Epithelial cell of proximal tubule (primary cell): ENCODE measurements around the gene AGBL4. TPM values are rescaled to one million over a fixed set of nuclear protein-coding genes. Genes with fewer than 3 reads are reported as not detected.

ENCODE experiments used
- DNase-seq: peaks from one replicate; pipeline ENCODE4 v3.0.0-alpha.2; 2011; ENCODE audit warnings: low read depth
- H3K4me3 ChIP-seq: 2 replicates; pipeline ENCODE4 v1.5.1; 2011; ENCODE audit warnings: low read depth, mild to moderate bottlenecking, low read length
- CTCF ChIP-seq: conservative IDR thresholded peaks from 2 replicates; pipeline ENCODE4 v1.5.1; 2012; ENCODE audit warnings: low read depth, mild to moderate bottlenecking, low read length
- total RNA-seq: library from RNA; depleted of rRNA; stranded (reverse); fragments of >200 nt; gene quantifications from 2 replicates; pipeline ENCODE4 v1.2.3, GENCODE V29; 2015

AGBL4 gene
- total RNA-seq, 1 donor from 2014 or later = not detected

- H3K4me3 ChIP-seq = no peak overlapping the region
- TF ChIP-seq CTCF = no peak
- no peak for DNase-seq
Measured at GRCh38 chr1:49085079-49085478, 938.7 kb downstream of the AGBL4 start.

- H3K4me3 ChIP-seq = no peak overlapping the region
- DNase-seq = no peak
- TF ChIP-seq CTCF = no peak
Measured at GRCh38 chr1:49060766-49061165, 963.0 kb downstream of the AGBL4 start.

- H3K4me3 ChIP-seq = no peak overlapping the region
- TF ChIP-seq CTCF = no peak
- DNase-seq = no peak
Measured at GRCh38 chr1:49059087-49059486, 964.7 kb downstream of the AGBL4 start.

- H3K4me3 ChIP-seq = no peak overlapping the region
- no peak for DNase-seq
- TF ChIP-seq CTCF = no peak
Measured at GRCh38 chr1:49052102-49052501, 971.7 kb downstream of the AGBL4 start.

GRCh38 chr1:49051647-49052046, 972.1 kb downstream of the AGBL4 start:
- H3K4me3 ChIP-seq = no peak overlapping the region
- DNase-seq = no peak
- TF ChIP-seq CTCF = no peak

GRCh38 chr1:49050041-49050440, 973.7 kb downstream of the AGBL4 start:
- DNase-seq = peak; percentile 10
- TF ChIP-seq CTCF = no peak
- no peak overlapping the region for H3K4me3 ChIP-seq

GRCh38 chr1:49048188-49048587, 975.6 kb downstream of the AGBL4 start:
- DNase-seq = no peak
- no peak overlapping the region for H3K4me3 ChIP-seq
- no peak for TF ChIP-seq CTCF
